HS-27A (cell line): Measurements from ENCODE around the gene CAMK1D.

Source experiments
- DNase-seq: peaks from one replicate; pipeline ENCODE4 v3.0.0-alpha.2; 2012; ENCODE audit warnings: low read depth, missing footprints

The CAMK1D gene

DNA sequence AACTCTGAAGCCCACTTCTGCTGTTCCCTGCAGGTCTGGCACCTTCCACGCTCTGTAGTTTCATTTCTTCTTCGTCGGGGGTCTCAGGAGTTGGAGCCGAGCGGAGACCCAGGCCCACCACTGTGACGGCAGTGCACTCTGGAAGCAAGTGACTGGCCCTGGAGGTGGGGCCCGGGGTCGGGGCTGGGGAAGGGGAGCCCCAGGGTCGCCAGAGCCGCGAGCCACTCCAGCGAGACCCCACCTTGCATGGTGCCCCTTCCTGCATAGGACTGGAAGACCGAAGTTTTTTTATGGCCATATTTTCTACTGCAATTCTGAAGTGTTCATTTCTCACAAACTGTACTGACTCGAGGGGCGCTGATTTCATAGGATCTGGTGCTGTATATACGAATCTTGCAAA, 479.4 kb downstream of the CAMK1D start:
- DNase-seq, result no peak

DNA sequence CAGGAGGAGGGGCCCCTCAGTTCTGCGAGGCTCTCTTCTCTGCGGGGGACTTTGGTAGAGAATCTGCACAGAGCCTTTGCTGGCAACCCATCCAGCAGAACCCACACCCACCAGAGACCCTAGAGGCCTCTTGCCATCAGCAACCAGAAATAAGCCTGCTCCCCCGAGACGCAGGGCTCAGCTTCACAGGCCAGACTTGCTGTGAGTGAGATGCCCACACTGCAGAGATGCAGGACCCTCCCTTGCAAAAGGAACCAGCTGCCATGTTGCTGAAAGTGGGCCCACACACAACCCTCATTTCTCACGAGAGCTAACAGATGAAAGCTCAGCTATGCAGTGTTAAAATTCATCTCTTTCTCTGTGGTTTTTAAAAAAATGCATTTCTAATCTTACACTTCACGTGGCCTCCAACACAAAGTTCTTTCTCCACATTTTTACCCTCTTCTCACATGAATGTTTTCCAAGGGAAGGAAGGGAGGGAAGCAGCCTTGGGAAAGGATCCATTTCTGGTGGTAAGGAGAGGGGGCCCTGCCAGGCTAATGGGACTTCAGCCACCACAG, 480.6 kb downstream of the CAMK1D start:
- no peak for DNase-seq

DNA sequence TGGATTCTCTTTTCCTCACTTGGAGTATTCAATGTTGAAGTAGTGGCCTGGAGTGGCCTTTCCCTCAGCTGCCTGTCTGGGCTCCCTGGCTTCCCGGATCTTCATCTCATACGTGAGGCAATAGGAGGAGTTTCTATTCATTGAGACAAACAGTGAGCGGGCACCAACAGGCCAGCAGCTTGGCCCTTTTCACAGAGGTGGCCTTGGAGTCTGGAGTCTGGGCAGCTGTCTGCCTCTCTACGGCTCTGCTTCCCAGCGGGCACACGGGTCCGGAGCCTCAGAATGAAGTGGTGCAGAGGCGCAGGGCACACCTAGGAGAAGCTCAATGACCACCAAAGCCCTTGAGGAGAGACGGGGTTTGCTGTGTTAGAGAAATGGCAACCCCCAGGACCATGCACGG, 482.7 kb downstream of the CAMK1D start:
- no peak for DNase-seq

DNA sequence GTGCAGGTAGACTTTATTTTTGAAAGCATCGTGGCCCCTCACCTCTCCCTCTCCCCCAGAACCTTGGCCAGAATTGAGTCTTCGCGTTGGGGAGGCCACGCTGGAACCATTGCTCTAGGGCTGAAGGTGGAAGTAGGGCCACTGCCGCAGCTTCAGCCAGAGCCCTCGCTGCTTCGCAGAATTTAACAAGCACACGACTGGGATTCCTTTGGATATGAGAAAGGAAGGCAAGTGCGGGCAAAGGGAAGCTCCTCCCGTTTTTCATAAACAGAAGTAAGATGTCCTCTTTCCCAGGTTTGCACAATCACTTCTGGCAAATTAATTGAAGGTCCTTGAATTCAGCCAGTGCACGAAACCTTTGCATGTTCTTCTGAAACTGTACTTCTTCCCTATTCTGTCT, 484.1 kb downstream of the CAMK1D start:
- no peak for DNase-seq

DNA sequence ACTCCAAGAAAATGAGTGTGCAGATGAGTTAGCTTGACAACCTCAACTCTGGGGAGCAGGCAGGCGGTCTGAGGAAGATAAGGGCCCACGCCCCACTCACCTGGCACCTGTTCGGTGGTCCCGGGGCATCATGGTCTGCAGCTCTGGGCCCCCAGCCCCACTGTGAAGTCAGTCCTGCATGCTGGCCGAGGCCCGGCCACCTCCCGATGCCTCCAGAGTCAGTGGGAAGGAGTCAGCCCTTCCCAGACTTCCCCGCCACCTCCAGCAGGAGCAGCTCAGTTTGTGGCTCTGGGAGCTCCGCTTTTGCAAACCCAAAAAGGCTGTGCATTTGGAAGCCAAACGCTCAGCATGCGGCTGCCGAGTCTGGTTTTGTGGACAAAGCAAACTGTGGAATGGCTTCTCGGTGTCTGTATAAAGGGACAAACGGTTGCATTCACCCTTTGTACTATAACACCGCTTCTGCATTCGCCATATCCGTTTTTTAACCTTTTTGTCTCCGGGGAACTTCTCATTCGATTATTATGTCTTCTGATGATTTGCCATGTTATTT, 484.8 kb downstream of the CAMK1D start:
- no peak for DNase-seq

DNA sequence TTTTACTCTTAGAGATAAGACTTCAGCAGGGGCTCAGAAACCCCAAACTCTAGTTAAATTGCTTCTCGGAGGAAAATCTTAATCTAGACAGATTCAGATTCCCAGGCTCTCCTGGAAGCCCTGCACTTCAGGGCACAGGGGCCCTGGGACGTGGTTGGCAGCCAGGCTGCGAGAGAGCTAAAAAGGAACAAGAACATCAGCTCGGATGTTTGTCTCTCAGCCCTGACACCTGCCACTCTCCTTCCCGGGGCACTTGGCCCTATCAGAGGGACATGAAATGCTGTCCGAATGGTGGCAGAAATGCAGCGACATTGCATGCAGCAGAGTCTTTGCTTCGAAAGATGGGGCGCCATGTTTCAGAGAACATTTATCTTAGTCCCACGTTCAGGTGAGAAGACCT, 485.4 kb downstream of the CAMK1D start:
- no peak for DNase-seq

DNA sequence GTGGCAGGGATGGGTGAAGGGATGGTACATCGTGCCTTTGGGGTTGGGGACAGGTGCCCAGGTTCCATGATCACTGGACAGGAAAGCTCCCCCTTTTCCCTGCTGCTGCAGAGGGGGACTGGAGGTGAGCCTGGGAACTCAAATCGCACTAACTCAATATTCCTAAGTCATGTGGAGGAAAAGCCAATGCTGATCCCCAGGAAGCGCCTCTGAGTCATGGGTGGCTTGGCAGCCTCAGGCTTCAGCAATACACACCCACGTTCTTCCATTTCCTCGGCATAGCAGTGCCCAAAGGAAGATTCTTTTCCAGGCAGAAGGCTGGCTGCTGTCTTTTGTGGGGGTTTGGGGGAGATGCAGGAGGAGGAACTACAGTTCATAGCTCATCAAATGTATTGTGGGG, 486.4 kb downstream of the CAMK1D start:
- DNase-seq, result no peak

DNA sequence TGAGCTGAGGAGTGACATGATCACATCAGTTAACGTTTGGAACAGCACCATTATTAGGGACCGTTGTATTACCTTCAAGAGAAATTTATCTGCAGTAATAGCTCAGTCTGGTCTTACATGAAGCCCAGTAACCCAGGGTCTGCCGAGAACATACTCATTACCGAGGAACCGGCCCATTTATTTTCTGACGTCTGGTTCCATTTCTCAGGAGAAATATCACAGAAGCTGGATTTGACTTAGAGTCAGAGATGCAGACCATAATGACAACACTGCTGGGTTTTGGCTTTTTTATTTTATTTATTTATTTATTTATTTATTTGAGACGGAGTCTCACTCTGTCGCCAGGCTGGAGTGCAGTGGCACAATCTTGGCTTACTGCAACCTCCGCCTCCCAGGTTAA, 489.0 kb downstream of the CAMK1D start:
- DNase-seq, result no peak

DNA sequence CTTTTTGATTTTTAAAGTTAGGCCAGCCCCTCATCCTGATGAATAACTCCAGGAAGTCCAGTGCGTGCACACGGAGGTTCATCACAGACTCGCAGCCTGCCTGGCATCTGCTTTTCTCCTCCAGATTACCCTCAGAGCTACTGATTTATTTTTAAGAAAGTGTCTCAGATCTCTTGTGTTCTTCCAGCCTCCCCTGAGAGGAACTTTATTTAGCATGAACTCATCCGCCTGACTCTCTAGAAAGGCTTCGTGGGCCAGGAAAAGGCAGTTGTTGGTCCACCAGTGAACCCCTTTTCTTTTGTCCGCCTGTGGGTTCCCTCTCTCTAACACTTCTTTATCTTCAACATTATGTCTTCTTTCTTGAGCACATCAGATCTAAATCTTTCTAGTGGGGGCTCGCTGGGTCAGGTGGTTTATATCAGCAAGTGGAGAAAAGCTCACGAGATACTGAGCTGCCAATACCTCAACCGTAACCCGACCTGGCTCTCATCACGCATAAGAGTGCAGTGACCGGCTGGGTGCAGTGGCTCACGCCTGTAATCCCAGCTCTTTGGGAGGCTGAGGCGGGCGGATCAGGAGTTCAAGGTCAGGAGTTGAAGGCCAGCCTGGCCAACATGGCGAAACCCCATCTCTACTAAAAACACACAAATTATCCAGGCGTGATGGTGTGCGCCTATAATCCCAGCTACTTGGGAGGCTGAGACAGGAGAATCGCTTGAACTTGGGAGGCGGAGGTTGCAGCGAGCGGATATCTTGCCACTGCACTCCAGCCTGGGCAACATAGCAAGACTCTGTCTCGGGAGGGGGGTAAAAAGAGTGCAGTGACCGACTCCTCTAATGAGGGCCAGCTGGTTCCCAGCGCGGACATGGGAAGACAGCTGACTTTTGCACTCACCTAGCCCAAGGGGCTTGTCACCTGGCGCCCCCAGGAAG, 489.9 kb downstream of the CAMK1D start:
- no peak for DNase-seq

DNA sequence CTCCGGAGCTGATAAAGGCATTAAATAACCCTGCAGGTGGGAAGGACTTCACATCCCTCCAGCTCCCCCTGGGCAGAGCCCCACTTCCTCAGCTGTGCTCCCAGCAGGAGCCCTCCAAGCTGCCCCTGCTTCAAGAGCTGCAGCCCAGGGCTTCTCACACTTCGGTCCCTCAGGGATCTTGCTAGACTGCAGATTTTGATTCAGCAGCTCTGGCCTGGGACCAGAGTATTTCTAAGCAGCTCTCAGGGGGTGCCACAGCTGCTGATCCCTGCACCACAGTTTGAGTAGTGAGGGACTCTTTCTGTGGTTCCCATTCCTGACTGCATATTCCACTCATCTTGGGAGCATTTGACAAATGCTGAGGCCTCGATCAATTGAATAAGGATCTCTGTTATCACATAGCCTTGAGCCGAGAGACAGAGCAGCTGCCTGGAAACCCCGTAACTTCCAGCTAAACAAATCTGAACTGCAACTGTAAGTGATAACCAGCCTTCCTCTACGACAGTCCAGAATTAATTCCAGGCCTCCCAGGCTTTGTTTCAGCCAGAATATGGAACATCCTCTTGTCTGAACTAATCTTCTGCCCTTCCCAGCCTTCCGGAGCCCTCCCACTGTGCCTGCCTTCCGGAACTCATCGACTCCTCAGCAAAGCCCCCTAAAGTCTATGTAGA, 490.7 kb downstream of the CAMK1D start:
- no peak for DNase-seq

DNA sequence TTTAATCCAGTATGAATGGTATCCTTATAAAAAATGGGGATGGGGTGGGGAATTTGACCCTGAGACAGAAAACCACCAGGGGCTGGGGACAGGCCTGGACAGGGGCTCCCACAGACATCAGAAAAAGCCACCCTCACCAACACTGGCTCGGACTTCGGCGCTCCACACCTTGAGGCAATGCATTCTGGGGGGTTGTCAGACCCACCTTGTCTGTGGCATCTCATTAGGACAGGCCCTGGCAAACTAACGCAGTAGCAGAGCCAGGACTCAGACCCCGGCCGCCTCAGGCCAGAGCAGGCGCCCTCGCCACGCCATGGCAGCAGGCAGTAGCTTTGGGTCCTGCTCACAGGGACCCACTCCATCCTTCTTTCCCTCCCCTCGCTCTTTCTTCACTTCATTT, 492.1 kb downstream of the CAMK1D start:
- no peak for DNase-seq

DNA sequence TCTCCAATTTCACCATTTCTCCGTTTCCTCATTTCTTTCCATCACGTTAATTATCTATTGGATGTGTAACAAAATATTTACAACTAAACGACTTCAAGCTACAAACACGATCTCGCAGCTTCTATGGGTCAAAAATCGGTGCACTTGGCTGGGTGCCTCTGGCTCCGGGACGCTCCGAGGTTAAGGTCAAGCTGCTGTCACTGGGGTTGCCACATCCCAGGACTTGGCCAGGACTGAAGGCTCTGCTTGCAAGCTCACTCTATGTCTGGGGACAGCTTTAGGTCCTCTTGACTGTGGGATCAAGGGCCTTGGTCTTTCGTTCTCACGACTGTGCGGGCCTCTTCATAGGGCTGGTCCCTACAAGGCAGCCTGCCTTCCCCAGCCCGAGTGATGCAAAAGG, 492.5 kb downstream of the CAMK1D start:
- DNase-seq, result no peak

DNA sequence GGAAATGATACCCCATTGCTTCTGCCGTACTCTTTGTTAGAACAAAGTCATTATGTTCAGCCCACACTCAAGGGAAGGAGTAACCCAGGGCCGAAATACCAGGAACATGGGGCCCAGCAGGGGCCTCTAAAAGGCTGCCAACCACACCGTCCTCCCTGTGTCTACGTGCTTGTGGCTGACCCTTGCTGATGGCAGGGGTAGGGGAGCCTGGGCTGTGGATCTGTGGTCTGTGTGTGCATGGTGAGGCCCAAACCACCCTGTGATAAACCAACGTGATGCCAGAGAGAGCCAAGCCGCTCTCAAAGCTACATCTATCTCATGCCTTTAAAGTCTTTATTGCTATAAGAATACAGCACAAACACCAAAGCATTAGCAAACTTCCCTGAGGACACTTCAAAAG, 493.0 kb downstream of the CAMK1D start:
- DNase-seq, result no peak

DNA sequence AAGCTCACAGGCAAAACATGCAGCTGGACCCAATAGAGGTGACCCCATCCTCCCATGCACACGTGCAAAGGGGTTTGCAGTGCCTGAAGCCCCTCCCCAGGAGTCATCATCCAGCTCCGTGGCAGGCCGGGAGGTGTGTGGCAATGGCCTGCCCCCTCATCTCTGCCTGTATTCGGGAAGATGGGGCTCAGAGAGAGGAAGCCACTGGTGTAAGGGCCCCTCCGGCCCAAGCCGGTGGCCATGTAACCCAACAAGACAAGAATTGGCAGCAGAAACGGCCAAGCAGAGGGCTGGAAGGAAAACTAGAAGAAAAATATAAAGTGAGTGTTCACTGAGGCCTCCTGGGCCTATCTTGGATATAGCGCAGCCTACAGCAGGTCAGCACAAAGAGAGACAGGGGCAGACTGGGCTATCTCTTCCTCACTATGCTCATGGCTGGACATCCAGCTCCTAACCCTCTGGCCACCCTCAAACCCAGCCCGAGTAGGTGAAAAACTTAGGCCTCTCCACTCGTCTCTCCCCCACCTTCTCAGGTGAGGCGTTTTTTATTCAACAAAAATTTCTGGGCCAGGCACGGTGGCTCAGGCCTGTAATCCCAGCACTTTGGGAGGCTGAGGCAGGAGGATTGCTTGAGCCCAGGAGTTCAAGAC, 494.1 kb downstream of the CAMK1D start:
- DNase-seq, result no peak

DNA sequence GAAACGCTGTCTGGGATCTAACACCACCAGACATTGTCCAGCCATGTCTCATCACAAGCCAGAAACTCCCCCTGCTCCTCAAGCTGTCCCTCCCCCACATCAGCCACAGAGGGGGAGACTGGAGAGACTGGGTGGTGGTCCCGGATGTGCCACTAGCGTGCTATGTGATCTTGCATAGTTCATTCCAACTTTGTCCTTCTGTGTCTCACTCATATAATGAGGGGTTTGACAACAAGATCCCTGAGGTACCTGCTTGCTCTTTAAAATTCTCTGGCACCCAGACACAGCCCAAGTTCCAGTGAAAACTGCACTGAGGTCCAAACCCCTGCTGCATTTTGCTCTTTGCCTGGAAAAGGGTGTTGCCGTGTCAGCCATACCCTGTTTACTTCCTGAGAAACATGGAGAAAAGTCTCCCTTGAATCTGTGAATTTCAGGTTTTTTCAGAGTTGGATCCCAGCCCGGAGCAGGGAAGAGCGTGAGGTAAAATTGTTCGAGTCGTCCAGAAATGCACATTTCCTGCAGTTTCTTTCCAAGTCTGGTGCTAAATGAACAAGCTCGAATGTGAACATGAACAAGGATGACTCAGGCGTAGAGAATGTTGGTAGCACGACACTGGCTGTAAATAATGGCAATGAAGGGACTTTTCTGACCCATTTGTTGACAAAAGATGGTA, 495.6 kb downstream of the CAMK1D start:
- peak; percentile 17 for DNase-seq

DNA sequence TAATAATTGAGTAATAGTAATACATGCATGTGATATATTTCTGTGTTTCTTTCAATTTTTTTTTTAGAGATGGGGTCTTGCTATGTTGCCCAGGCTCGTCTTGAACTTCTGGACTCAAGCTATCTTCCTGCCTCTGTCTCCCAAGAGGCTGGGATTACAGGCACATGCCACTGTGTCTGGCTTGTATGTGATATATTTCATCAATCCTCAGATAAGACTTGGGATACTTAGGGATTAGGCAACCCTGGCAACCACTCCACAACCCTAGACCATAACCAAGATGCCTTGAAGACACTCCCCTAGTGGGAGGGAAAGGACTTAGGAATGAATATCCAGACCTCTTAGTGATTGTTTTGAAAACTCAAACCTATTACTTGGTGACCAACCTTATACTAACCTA, 497.4 kb downstream of the CAMK1D start:
- DNase-seq, result no peak

DNA sequence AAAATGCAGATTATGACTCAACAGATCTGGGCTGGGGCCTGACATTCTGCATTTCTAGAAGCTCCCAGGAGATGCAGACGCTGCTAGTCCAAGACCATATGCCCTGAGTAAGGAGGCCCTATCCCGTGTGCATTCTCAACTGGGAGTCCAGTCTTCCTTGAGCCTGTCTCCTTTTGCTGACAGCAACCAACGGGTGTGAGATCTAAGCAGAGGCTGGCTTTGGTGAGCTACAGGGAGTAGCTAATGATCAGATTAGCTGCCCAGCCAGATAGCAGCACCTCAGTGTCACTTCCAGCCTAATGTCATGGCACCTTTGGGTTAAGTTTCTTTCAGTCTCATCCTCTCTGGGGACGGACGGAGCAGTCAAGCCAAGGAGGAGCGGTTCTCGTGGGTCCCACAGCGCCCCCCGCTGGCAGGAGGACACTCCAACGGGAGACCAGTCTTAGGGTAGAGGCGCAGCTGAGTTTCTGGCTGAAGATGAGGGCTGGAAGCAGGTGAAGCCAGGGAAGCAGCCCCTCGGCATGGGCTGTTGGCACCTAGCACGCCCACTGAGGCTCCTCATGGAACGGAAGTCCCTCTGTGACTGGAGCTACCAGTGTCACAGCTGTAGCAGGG, 498.1 kb downstream of the CAMK1D start:
- DNase-seq, result no peak

DNA sequence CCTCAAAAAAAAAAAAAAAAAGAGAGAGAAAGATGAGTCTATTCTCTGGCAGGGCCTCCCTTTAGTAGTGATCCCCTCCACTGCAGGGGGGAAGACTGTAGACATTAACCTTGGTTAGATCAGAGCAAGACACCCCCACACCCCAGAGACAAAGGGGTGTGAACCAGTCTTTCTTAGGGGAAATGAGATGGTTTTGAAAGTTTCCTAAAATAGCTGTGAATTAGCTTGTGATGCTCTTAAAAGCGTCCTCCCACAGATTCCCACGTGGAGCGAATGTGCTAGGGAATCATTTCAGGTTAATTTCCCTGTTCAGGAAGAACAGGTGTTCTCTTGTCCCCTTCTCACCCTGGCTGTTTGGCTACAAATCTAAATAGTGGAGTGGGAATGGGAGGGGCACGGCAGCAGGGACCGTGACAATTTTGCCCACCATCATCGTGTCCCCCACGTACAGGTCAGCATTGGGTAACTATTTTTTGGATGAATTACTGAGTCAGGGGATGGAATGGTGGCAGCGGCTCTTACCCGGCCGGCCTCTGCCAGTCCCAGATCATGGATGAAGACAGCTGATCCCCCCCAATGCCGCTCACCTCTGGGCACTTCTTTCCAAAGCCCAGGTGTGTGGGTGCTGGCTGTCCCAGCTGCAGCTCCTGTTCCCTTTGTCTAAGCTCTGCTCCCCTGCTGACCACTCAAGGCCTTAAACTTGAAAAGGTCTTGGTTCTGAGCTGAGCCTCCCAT, 499.3 kb downstream of the CAMK1D start:
- no peak for DNase-seq

DNA sequence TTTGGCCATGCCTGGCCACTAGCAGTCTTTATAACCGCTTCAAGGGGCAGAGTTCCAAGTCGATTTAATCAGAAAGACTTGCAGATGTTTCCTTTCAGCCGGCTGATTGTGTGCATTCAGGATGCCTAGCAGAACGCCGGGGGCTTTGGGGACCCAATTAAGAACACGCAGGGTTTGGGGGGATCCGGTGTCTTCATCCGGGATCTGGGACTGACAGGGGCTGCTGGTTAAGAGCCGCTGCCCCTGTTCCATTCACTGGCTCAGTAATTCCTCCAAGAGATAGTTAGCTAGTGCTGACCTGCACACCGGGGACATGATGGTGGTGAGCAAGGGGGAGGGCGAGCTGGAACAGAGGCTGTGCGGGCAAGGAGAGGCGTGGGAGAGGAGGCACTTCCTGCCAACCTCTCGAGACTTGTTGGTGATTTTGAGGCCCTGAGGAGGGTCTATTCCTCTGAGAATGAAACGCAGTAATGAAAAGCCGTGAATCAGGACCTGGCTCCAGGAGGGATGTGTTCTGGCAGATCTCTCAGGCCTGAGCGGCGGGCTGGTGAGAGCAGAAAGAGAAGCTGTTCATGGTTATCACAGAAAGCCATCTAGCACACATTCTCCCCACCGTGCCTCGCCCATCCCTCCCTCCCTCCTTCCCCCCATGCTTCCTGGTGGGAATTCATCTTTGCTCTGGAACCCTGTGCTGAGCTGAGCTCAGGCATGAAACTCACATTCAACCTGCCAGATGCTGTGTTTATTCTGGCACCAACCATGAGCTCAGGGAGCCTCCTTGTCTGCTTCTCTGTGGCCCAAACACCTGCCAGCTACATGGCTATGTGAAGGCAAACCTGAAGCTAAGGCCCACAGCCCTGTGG, 500.2 kb downstream of the CAMK1D start:
- no peak for DNase-seq

DNA sequence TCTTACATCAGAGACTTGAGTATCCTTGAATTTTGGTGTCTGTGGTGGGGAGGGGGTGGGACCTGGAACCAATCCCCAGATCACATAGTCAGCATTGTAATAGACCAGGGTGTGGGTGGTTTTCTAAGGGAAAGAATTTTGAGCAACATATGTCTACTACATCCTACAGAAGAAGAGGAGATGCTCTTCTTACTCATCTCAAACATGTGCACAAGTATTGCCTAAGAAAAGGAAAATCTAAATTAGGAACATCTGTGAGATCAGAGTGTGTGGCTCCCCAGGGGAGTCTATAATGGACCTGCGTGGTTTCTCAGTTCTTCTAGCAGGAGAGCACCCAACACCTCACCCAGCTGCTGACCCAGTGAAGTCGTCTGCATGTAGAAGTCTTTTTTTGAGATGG, 503.3 kb downstream of the CAMK1D start:
- DNase-seq, result no peak
